DOHH2 (cell line): ENCODE results near the gene NTRK1.

Source experiments
- H3F3A ChIP-seq: fragments of 200-600 bp; sonication (generic), shearing (Covaris generic); 2 replicates; pipeline ENCODE4 v1.6.0; 2016; ENCODE audit warnings: antibody characterized with exemption, mild to moderate bottlenecking; ENCODE audit not compliant: control insufficient read depth, insufficient read depth
- H3K27ac ChIP-seq: fragments of 200-600 bp; sonication (generic); 2 replicates; pipeline ENCODE4 v1.5.1; 2014; ENCODE audit warnings: low read depth, mild to moderate bottlenecking, low read length, moderate library complexity
- H3K27me3 ChIP-seq: fragments of 200-600 bp; sonication (generic); 2 replicates; pipeline ENCODE4 v1.6.1; 2014; ENCODE audit warnings: mild to moderate bottlenecking, low read length, mixed read lengths; ENCODE audit not compliant: control insufficient read depth
- H3K36me3 ChIP-seq: fragments of 200-600 bp; sonication (generic); 2 replicates; pipeline ENCODE4 v1.6.1; 2014; ENCODE audit warnings: mild to moderate bottlenecking, low read length, moderate library complexity, mixed read lengths; ENCODE audit not compliant: control insufficient read depth
- H3K4me1 ChIP-seq: fragments of 200-600 bp; sonication (generic); 2 replicates; pipeline ENCODE4 v1.6.1; 2014; ENCODE audit warnings: mild to moderate bottlenecking, low read length, mixed read lengths; ENCODE audit not compliant: control insufficient read depth
- H3K4me2 ChIP-seq: fragments of 200-600 bp; sonication (generic); 2 replicates; pipeline ENCODE4 v1.6.0; 2014; ENCODE audit warnings: mild to moderate bottlenecking, low read length, moderate library complexity
- H3K4me3 ChIP-seq: fragments of 200-600 bp; sonication (generic); 2 replicates; pipeline ENCODE4 v1.5.1; 2014; ENCODE audit warnings: mild to moderate bottlenecking, low read length, mixed read lengths
- H3K79me2 ChIP-seq: fragments of 200-600 bp; sonication (generic); 2 replicates; pipeline ENCODE4 v1.6.1; 2014; ENCODE audit warnings: mild to moderate bottlenecking, low read length, mixed read lengths; ENCODE audit not compliant: control insufficient read depth
- H3K9me2 ChIP-seq: fragments of 200-600 bp; sonication (generic); replicated peaks from 2 replicates; pipeline ENCODE4 v1.6.1; 2014; ENCODE audit warnings: mild to moderate bottlenecking, low read length, mixed read lengths; ENCODE audit not compliant: control insufficient read depth
- H3K9me3 ChIP-seq: fragments of 200-600 bp; sonication (generic); 2 replicates; pipeline ENCODE4 v1.6.1; 2014; ENCODE audit warnings: antibody characterized with exemption, low read length, mixed read lengths; ENCODE audit not compliant: control insufficient read depth, insufficient read depth
- H4K20me1 ChIP-seq: fragments of 200-600 bp; sonication (generic); 2 replicates; pipeline ENCODE4 v1.6.0; 2014; ENCODE audit warnings: low read depth, mild to moderate bottlenecking, antibody characterized with exemption, low read length, moderate library complexity; ENCODE audit not compliant: control insufficient read depth, insufficient read depth
- EZH2phosphoT487 ChIP-seq: fragments of 200-600 bp; sonication (generic); IDR thresholded peaks from 2 replicates; pipeline ENCODE4 v1.6.1; 2017; ENCODE audit warnings: borderline replicate concordance, mild to moderate bottlenecking, antibody characterized with exemption, low read length, moderate library complexity, mixed read lengths
- TF ChIP-seq, protein P1 (sequence below): fragments of 200-600 bp; sonication (generic); IDR thresholded peaks from one replicate; pipeline ENCODE4 v1.5.1; 2014; ENCODE audit warnings: antibody characterized with exemption, mild to moderate bottlenecking, low read depth, low read length; ENCODE audit not compliant: poor library complexity, severe bottlenecking

The NTRK1 gene

DNA sequence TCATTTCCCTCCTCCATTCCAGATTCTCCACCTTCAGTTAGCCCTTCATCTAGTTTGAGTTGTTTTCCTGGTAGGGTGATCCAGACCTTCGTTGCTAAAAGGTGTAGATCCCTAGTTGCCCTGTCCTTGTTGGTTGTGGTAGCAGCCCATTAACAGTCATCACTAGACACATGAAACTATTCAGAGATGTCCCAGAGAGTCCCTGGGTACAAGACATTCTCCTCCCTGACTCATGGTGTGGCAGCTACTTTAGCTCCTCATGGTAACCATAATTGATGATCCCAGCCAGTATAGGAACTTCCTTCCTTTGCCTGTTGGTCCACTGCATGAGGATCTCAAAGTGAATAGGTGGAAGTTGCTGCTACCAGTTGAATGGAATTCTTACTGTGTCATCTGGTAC is 38.0 kb upstream of the NTRK1 start:
- peaks cover 5% of the 10 kb centered on the region for H3F3A ChIP-seq
- peaks cover 40% of the 10 kb centered on the region for H3K27me3 ChIP-seq
- H3K79me2 ChIP-seq = no peaks in the 10 kb centered on the region
- no peaks in the 10 kb centered on the region for H3K9me2 ChIP-seq
- H3K4me3 ChIP-seq = no peak overlapping the region
- no peak for TF ChIP-seq EZH2phosphoT487
- TF ChIP-seq, protein P1, sequence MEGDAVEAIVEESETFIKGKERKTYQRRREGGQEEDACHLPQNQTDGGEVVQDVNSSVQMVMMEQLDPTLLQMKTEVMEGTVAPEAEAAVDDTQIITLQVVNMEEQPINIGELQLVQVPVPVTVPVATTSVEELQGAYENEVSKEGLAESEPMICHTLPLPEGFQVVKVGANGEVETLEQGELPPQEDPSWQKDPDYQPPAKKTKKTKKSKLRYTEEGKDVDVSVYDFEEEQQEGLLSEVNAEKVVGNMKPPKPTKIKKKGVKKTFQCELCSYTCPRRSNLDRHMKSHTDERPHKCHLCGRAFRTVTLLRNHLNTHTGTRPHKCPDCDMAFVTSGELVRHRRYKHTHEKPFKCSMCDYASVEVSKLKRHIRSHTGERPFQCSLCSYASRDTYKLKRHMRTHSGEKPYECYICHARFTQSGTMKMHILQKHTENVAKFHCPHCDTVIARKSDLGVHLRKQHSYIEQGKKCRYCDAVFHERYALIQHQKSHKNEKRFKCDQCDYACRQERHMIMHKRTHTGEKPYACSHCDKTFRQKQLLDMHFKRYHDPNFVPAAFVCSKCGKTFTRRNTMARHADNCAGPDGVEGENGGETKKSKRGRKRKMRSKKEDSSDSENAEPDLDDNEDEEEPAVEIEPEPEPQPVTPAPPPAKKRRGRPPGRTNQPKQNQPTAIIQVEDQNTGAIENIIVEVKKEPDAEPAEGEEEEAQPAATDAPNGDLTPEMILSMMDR = no peak
- no peaks in the 10 kb centered on the region for H3K4me1 ChIP-seq
- no peak overlapping the region for H3K27ac ChIP-seq
- no peak overlapping the region for H3K4me2 ChIP-seq
- H3K36me3 ChIP-seq = no peaks in the 10 kb centered on the region
- H4K20me1 ChIP-seq = no peaks in the 10 kb centered on the region
- H3K9me3 ChIP-seq = no peaks in the 10 kb centered on the region

DNA sequence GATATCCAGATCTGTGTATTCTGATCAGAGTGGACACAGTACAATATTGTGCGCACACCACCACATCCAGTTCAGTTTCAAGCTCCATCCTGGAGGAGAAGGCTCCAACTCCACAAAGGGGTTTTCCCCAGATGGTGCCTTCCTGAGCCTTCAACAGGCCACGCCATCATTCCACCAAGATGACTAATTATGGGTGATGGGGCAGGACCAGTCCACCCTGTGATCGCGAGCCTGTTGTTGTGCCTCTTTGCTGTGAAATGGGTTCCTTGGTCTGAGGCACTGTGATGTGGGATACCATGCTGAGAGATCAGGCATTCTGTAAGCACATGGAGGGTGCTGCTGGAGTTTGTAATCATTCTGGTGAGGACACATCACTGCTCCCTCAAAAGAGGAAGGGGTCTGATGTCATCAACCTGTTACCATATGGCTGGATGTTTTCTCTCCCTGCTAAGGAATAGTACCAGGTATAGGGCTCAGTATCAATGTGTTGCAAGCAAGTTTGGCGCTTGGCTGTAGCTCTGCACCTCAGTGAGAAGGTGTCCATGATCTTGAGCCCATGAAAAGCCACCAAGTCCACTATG is 37.4 kb upstream of the NTRK1 start:
- Histone ChIP-seq H3K36me3 (no peaks in the 10 kb centered on the region), H3K4me1 (no peaks in the 10 kb centered on the region), H3K9me3 (no peaks in the 10 kb centered on the region), H3K4me2 (no peak overlapping the region), H3K79me2 (no peaks in the 10 kb centered on the region), H3F3A (no peaks in the 10 kb centered on the region), H3K9me2 (no peaks in the 10 kb centered on the region), H3K4me3 (no peak overlapping the region), H3K27ac (no peak overlapping the region), H3K27me3 (peaks cover 42% of the 10 kb centered on the region), H4K20me1 (no peaks in the 10 kb centered on the region)
- TF ChIP-seq EZH2phosphoT487 = no peak
- TF ChIP-seq, protein P1 = no peak

DNA sequence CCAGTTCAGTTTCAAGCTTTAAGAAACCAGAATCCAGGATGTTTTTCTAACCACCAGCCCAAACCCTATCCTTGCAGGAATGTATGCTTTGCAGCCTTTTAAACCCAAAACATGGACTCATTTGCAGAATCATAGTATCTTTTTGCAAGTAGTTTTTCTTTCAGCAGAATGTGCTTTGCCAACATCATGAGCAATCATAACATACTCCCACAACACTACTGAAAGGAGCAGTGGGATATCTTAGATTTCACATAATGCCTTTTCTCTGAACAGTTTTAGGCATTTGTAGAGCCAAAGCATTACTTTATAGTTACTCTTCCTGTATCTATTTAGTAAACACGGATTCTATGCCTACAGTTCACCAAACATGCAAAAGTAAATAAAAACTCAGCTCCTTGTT is 34.0 kb upstream of the NTRK1 start:
- Histone ChIP-seq H3K27ac (no peak overlapping the region), H3K4me1 (no peaks in the 10 kb centered on the region), H4K20me1 (no peaks in the 10 kb centered on the region), H3K79me2 (no peaks in the 10 kb centered on the region), H3K4me3 (no peak overlapping the region), H3K36me3 (no peaks in the 10 kb centered on the region), H3F3A (no peaks in the 10 kb centered on the region), H3K27me3 (peaks cover 48% of the 10 kb centered on the region), H3K9me2 (no peaks in the 10 kb centered on the region), H3K9me3 (no peaks in the 10 kb centered on the region), H3K4me2 (no peak overlapping the region)
- TF ChIP-seq, protein P1 = no peak
